Caco-2 (cell line): ENCODE data around the gene ASAP2. TPM values are rescaled to one million over a fixed set of nuclear protein-coding genes. Genes with fewer than 3 reads are reported as not detected.

Source experiments
- BruUV-seq: library from RNA; stranded (reverse); fragments of 400-500 nt; replicated peaks from 2 replicates; lab custom pipeline; 2021; lab: Mats Ljungman, UMichigan
- CTCF ChIA-PET: fragments of 300-600 bp; sonication (Branson Sonifier 250); formaldehyde crosslinking; loops from one replicate; lab custom pipeline; 2022; ENCODE audit warnings: antibody characterized with exemption; lab: Charles Lee
- POLR2A ChIA-PET: fragments of 300-600 bp; sonication (Branson Sonifier 250); formaldehyde crosslinking; loops from one replicate; lab custom pipeline; 2022; ENCODE audit warnings: antibody characterized with exemption; lab: Charles Lee
- DNase-seq, 2 experiments: peaks; one replicate each; pipeline versions ENCODE4 v3.0.0 to v3.0.0-alpha.2; 2020 to 2022
- H3K27me3 ChIP-seq: replicated peaks from 2 replicates; pipeline ENCODE4 v1.6.0; 2011; ENCODE audit warnings: low read length; ENCODE audit not compliant: control insufficient read depth, insufficient read depth
- H3K36me3 ChIP-seq: 2 replicates; pipeline ENCODE4 v1.5.1; 2011; ENCODE audit warnings: low read length; ENCODE audit not compliant: control insufficient read depth, insufficient read depth
- H3K4me1 ChIP-seq: fragments of 250-450 bp; sonication (Bioruptor Pico); 2 replicates; pipeline ENCODE4 v1.5.1; 2020; ENCODE audit warnings: mild to moderate bottlenecking
- H3K4me3 ChIP-seq: 2 replicates; pipeline ENCODE4 v1.5.1; 2011; ENCODE audit warnings: low read depth, mild to moderate bottlenecking, control low read depth, low read length
- H3K9me3 ChIP-seq: fragments of 250-450 bp; sonication (Bioruptor Pico); 2 replicates; pipeline ENCODE4 v1.5.1; 2020; ENCODE audit warnings: mild to moderate bottlenecking, moderate library complexity
- H3K27ac Mint-ChIP-seq: one replicate; pipeline ENCODE4 v1.8.0; 2022; ENCODE audit warnings: mixed read lengths; ENCODE audit not compliant: unreplicated experiment
- H3K27me3 Mint-ChIP-seq: one replicate; pipeline ENCODE4 v1.8.0; 2022; ENCODE audit warnings: mixed read lengths; ENCODE audit not compliant: insufficient read depth, unreplicated experiment
- H3K36me3 Mint-ChIP-seq: one replicate; pipeline ENCODE4 v1.8.0; 2022; ENCODE audit warnings: mild to moderate bottlenecking, mixed read lengths; ENCODE audit not compliant: insufficient read depth, unreplicated experiment
- H3K4me1 Mint-ChIP-seq: one replicate; pipeline ENCODE4 v1.8.0; 2022; ENCODE audit warnings: low read depth, mixed read lengths; ENCODE audit not compliant: unreplicated experiment
- H3K4me3 Mint-ChIP-seq: one replicate; pipeline ENCODE4 v1.8.0; 2022; ENCODE audit warnings: mild to moderate bottlenecking, moderate library complexity, mixed read lengths; ENCODE audit not compliant: unreplicated experiment
- H3K9me3 Mint-ChIP-seq: one replicate; pipeline ENCODE4 v1.8.0; 2022; ENCODE audit warnings: mixed read lengths; ENCODE audit not compliant: unreplicated experiment
- intact Hi-C: fragments of 100-400 bp; cut with micrococcal nuclease; formaldehyde crosslinking; loops from one replicate; pipeline ENCODE4 v1.10.0; 2022; ENCODE audit not compliant: unreplicated experiment
- total RNA-seq: library from RNA; stranded (reverse); gene quantifications from 2 replicates; pipeline ENCODE4 v1.2.3, GENCODE V29; 2022
- TF ChIP-seq, protein P1 (sequence below), 2 experiments: fragments of 200-600 bp in 1 of 2; IDR thresholded peaks; 1 replicate in 1 of 2; 2 replicates in 1 of 2; pipeline versions ENCODE4 v1.5.1 to v1.8.0; 2011 to 2022; ENCODE audit warnings: antibody characterized with exemption in 1 of 2, control low read depth in 1 of 2, inconsistent platforms in 1 of 2, low read depth in 1 of 2, low read length in 1 of 2, mild to moderate bottlenecking in 1 of 2, moderate library complexity in 1 of 2; ENCODE audit not compliant: insufficient read depth in 1 of 2, severe bottlenecking in 1 of 2, unreplicated experiment in 1 of 2

The ASAP2 gene
- total RNA-seq, 1 experiment from 2014 or later = 25.6 TPM

DNA sequence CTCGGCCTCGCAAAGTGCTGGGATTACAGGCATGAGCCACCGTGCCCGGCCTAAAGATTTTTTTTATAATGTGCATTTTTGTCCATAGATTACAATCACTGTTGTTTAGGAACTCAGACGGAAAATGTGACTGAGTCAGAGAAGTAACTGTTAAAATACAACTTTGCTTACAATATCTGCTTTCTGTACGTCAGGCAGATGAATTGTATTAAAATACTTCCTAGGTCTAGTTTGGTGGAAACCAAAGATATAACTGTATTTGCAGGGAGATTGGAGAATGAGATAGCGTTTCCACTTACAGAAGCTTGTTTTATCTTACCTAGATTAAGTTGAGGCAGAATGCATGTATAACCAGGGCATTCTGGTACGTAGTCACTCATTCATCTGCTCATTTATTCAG, 36.7 kb downstream of the ASAP2 start:
- no peaks in the 10 kb centered on the region for H3K27me3 ChIP-seq
- no peaks in the 10 kb centered on the region for H3K9me3 ChIP-seq
- no peak for DNase-seq
- no TSS peak for BruUV-seq
- Mint-ChIP-seq H3K36me3 (no peaks in the 10 kb centered on the region), H3K27ac (no peak overlapping the region), H3K27me3 (no peaks in the 10 kb centered on the region), H3K4me3 (no peak overlapping the region), H3K4me1 (peaks cover 11% of the 10 kb centered on the region), H3K9me3 (no peaks in the 10 kb centered on the region)
- CTCF ChIA-PET = no interaction called here
- no peak overlapping the region for H3K4me3 ChIP-seq
- TF ChIP-seq, protein P1, sequence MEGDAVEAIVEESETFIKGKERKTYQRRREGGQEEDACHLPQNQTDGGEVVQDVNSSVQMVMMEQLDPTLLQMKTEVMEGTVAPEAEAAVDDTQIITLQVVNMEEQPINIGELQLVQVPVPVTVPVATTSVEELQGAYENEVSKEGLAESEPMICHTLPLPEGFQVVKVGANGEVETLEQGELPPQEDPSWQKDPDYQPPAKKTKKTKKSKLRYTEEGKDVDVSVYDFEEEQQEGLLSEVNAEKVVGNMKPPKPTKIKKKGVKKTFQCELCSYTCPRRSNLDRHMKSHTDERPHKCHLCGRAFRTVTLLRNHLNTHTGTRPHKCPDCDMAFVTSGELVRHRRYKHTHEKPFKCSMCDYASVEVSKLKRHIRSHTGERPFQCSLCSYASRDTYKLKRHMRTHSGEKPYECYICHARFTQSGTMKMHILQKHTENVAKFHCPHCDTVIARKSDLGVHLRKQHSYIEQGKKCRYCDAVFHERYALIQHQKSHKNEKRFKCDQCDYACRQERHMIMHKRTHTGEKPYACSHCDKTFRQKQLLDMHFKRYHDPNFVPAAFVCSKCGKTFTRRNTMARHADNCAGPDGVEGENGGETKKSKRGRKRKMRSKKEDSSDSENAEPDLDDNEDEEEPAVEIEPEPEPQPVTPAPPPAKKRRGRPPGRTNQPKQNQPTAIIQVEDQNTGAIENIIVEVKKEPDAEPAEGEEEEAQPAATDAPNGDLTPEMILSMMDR (IDR thresholded peaks at IDR 0.05; ENCODE audit: insufficient read depth in 1 of 2, low read depth in 1 of 2, low read length in 1 of 2, severe bottlenecking in 1 of 2, unreplicated experiment in 1 of 2) = no peak
- no peaks in the 10 kb centered on the region for H3K4me1 ChIP-seq
- no peaks in the 10 kb centered on the region for H3K36me3 ChIP-seq
- POLR2A ChIA-PET = no interaction called here
- intact Hi-C loops = no loop called here

DNA sequence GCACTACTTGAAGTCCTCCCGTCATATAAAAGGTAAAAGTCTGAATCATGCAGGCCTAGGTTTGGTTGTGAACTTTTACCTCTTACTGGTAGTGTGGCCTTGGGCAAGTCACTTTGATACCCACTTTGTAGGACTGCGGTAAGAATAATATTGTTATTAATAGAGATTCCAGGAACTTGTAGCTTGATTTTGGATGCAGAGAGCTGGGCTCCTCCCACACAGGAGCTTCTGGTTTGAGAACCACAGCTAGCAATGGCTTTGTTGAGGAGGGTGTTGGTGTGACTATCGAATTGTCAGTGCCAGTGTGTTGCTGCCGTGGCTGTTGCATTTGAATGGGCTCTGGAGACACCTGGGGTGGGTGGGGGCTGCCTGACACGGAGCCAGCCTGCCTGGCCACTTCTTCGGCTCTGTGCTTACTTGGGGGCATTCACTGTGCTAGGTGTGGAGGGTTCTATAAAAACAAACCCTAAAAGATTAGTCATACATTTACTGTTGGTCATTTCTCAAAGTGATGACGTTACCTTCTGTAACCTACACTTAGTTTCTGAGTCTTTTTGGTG, 38.5 kb downstream of the ASAP2 start:
- ChIA-PET CTCF (interaction anchor here (0.6 kb wide), 1 partner anchor 22 kb away, joined by 5 read pairs; no protein-coding TSS in a partner anchor), POLR2A (no interaction called here)
- no peak overlapping the region for H3K4me3 Mint-ChIP-seq
- no peak overlapping the region for H3K27ac Mint-ChIP-seq
- H3K4me3 ChIP-seq = no peak overlapping the region
- no TSS peak for BruUV-seq
- no peak for DNase-seq
- H3K36me3 ChIP-seq = no peaks in the 10 kb centered on the region
- intact Hi-C loops = no loop called here
- TF ChIP-seq, protein P1 (IDR thresholded peaks at IDR 0.05; ENCODE audit: insufficient read depth in 1 of 2, low read depth in 1 of 2, low read length in 1 of 2, severe bottlenecking in 1 of 2, unreplicated experiment in 1 of 2) = no peak
- H3K36me3 Mint-ChIP-seq = peaks cover 5% of the 10 kb centered on the region
- H3K9me3 Mint-ChIP-seq = no peaks in the 10 kb centered on the region
- H3K27me3 ChIP-seq = no peaks in the 10 kb centered on the region
- H3K9me3 ChIP-seq = no peaks in the 10 kb centered on the region
- no peaks in the 10 kb centered on the region for H3K27me3 Mint-ChIP-seq
- peaks cover 11% of the 10 kb centered on the region for H3K4me1 Mint-ChIP-seq
- peaks cover under 1% of the 10 kb centered on the region for H3K4me1 ChIP-seq

DNA sequence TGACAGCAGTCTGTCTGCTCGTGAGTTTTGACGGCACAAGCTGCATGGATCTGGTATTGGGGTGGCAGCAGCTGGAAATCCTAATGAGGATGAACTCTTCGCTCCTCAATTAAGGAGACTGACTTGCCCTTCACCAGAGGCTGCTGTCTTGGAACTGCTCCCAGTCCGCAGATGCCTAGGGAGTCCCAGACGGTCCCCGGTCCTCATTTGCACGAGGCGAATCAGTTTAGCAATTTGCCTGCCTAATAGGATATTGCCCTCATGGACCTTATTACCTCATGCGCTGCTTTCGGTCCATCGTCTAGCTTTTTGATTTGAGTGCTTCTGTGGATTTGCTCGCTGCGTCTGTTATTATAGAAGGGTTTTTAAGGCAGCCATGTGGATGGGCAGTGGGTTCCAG, 40.6 kb downstream of the ASAP2 start:
- H3K36me3 ChIP-seq = no peaks in the 10 kb centered on the region
- no peaks in the 10 kb centered on the region for H3K9me3 ChIP-seq
- DNase-seq = no peak
- no peaks in the 10 kb centered on the region for H3K27me3 ChIP-seq
- ChIA-PET POLR2A (no interaction called here), CTCF (no interaction called here)
- Mint-ChIP-seq H3K4me3 (no peak overlapping the region), H3K4me1 (peaks cover 20% of the 10 kb centered on the region), H3K27me3 (no peaks in the 10 kb centered on the region), H3K27ac (no peak overlapping the region), H3K36me3 (peaks cover 10% of the 10 kb centered on the region), H3K9me3 (no peaks in the 10 kb centered on the region)
- BruUV-seq = no TSS peak
- no peak overlapping the region for H3K4me3 ChIP-seq
- intact Hi-C loops = no loop called here
- peaks cover 20% of the 10 kb centered on the region for H3K4me1 ChIP-seq
- TF ChIP-seq, protein P1 (IDR thresholded peaks at IDR 0.05; ENCODE audit: insufficient read depth in 1 of 2, low read depth in 1 of 2, low read length in 1 of 2, severe bottlenecking in 1 of 2, unreplicated experiment in 1 of 2) = no peak
